Gastroesophageal sphincter (tissue), 4 donors: ENCODE results near the gene RNF41. TPM values are rescaled to one million over a fixed set of nuclear protein-coding genes. Genes with fewer than 3 reads are reported as not detected.

Experiments
- ATAC-seq: fragments of 150-250 bp; one replicate; pipeline ENCODE4 v1.9.1; 2016; ENCODE audit warnings: mild to moderate bottlenecking, moderate library complexity
- H3K27ac ChIP-seq, 4 donors: fragments of 200-600 bp; sonication (generic) in 3 of 4; 1 replicate in 3 of 4; 2 replicates in 1 of 4; pipeline ENCODE4 v1.5.1; 2016 to 2019
- H3K27me3 ChIP-seq: fragments of 200-600 bp; sonication (generic); one replicate; pipeline ENCODE4 v1.5.1; 2019
- H3K36me3 ChIP-seq, 2 donors: fragments of 200-600 bp; sonication (generic); one replicate each; pipeline ENCODE4 v1.5.1; 2019; ENCODE audit warnings: control low read depth in 1 of 2
- H3K4me1 ChIP-seq, 3 donors: fragments of 200-600 bp; sonication (generic); 1 replicate in 2 of 3; 2 replicates in 1 of 3; pipeline ENCODE4 v1.5.1; 2016 to 2019; ENCODE audit warnings: control low read depth in 2 of 3
- H3K4me3 ChIP-seq, 2 donors: fragments of 200-600 bp; sonication (generic); one replicate each; pipeline ENCODE4 v1.5.1; 2019; ENCODE audit warnings: mild to moderate bottlenecking in 1 of 2, moderate library complexity in 1 of 2
- H3K9me3 ChIP-seq, 3 donors: fragments of 200-600 bp; sonication (generic); one replicate each; pipeline ENCODE4 v1.5.1; 2017 to 2019; ENCODE audit warnings: control low read depth in 2 of 3
- EP300 ChIP-seq: sonication (generic); formaldehyde crosslinking; IDR thresholded peaks from one replicate; pipeline ENCODE4 v1.6.1; 2017; ENCODE audit warnings: antibody characterized with exemption, mild to moderate bottlenecking
- POLR2A ChIP-seq, 2 donors: fragments of 450-650 bp; IDR thresholded peaks; one replicate each; pipeline ENCODE4 v1.6.1; 2017; ENCODE audit warnings: antibody characterized with exemption in 2 of 2, mild to moderate bottlenecking in 2 of 2, moderate library complexity in 1 of 2
- POLR2AphosphoS5 ChIP-seq: sonication (generic); formaldehyde crosslinking; IDR thresholded peaks from one replicate; pipeline ENCODE4 v1.6.1; 2017; ENCODE audit warnings: antibody characterized with exemption
- WGBS, 2 donors: methylation state at CpG; one replicate each; pipeline ENCODE4 v1.1.5; 2018; ENCODE audit warnings: low coverage in 1 of 2; 5-methylcytosine and 5-hydroxymethylcytosine counted together
- total RNA-seq, 4 donors: library from RNA; depleted of rRNA; stranded (reverse); fragments of >200 nt; gene quantifications; one replicate each; pipeline ENCODE4 v1.1.0, GENCODE V29; 2016
- TF ChIP-seq, protein P1 (sequence below), 4 experiments: fragments of 200-600 bp in 2 of 4; fragments of 450-650 bp in 2 of 4; sonication (generic) in 1 of 4; IDR thresholded peaks; one replicate each; pipeline ENCODE4 v1.5.1; 2017 to 2019; ENCODE audit warnings: antibody characterized with exemption in 4 of 4, mild to moderate bottlenecking in 2 of 4, moderate library complexity in 2 of 4

RNF41 gene
- total RNA-seq, 4 donors from 2014 or later = 63.7 to 119 (median 102) TPM

- peak overlapping the region in 3 of 4 donors; percentile 75 to 96 (median 93) for H3K27ac ChIP-seq
- ATAC-seq = no peak
- 65 to 71% methylated on average over 7 to 9 of the region's 17 CpGs for WGBS, 2 donors
- peaks cover 0 to 99% of the 10 kb centered on the region in 2 donors for H3K36me3 ChIP-seq
- TF ChIP-seq, protein P1, sequence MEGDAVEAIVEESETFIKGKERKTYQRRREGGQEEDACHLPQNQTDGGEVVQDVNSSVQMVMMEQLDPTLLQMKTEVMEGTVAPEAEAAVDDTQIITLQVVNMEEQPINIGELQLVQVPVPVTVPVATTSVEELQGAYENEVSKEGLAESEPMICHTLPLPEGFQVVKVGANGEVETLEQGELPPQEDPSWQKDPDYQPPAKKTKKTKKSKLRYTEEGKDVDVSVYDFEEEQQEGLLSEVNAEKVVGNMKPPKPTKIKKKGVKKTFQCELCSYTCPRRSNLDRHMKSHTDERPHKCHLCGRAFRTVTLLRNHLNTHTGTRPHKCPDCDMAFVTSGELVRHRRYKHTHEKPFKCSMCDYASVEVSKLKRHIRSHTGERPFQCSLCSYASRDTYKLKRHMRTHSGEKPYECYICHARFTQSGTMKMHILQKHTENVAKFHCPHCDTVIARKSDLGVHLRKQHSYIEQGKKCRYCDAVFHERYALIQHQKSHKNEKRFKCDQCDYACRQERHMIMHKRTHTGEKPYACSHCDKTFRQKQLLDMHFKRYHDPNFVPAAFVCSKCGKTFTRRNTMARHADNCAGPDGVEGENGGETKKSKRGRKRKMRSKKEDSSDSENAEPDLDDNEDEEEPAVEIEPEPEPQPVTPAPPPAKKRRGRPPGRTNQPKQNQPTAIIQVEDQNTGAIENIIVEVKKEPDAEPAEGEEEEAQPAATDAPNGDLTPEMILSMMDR (IDR thresholded peaks at IDR 0.05) = no peak
- TF ChIP-seq POLR2A (IDR thresholded peaks at IDR 0.05) (no peak), POLR2AphosphoS5 (peak; percentile 47)
- H3K27me3 ChIP-seq = no peaks in the 10 kb centered on the region
- no peaks in the 10 kb centered on the region for H3K9me3 ChIP-seq
- H3K4me1 ChIP-seq = peaks cover 0 to 59% (median 18%) of the 10 kb centered on the region in 3 donors
- H3K4me3 ChIP-seq = no peak overlapping the region
Measured at GRCh38 chr12:56164345-56164729, 57.4 kb downstream of the RNF41 start.

- no peak overlapping the region for H3K4me3 ChIP-seq
- peaks cover 0 to 60% (median 18%) of the 10 kb centered on the region in 3 donors for H3K4me1 ChIP-seq
- peaks cover 0 to 93% of the 10 kb centered on the region in 2 donors for H3K36me3 ChIP-seq
- H3K27ac ChIP-seq = peak overlapping the region in 3 of 4 donors; percentile 75 to 96 (median 93)
- no peak for TF ChIP-seq POLR2AphosphoS5
- peak in 1 of 2 donors; percentile 14 for TF ChIP-seq POLR2A (IDR thresholded peaks at IDR 0.05)
- ATAC-seq = no peak
- no peaks in the 10 kb centered on the region for H3K9me3 ChIP-seq
- 41 to 65% methylated on average over 8 to 9 of the region's 11 CpGs for WGBS, 2 donors
- no peaks in the 10 kb centered on the region for H3K27me3 ChIP-seq
Measured at GRCh38 chr12:56163533-56164344, 58.0 kb downstream of the RNF41 start.

- Histone ChIP-seq H3K9me3 (no peaks in the 10 kb centered on the region), H3K27ac (peak overlapping the region; percentile 78 to 99 (median 94)), H3K27me3 (no peaks in the 10 kb centered on the region), H3K36me3 (peaks cover 0 to 83% of the 10 kb centered on the region in 2 donors), H3K4me1 (peaks cover 0 to 60% (median 18%) of the 10 kb centered on the region in 3 donors), H3K4me3 (no peak overlapping the region)
- no peak for ATAC-seq
- 21 to 24% methylated on average over 7 to 11 of the region's 11 CpGs for WGBS, 2 donors
- TF ChIP-seq POLR2AphosphoS5 = peak; percentile 64
- no peak for TF ChIP-seq POLR2A (IDR thresholded peaks at IDR 0.05)
Measured at GRCh38 chr12:56162468-56163290, 59.0 kb downstream of the RNF41 start.

DNA sequence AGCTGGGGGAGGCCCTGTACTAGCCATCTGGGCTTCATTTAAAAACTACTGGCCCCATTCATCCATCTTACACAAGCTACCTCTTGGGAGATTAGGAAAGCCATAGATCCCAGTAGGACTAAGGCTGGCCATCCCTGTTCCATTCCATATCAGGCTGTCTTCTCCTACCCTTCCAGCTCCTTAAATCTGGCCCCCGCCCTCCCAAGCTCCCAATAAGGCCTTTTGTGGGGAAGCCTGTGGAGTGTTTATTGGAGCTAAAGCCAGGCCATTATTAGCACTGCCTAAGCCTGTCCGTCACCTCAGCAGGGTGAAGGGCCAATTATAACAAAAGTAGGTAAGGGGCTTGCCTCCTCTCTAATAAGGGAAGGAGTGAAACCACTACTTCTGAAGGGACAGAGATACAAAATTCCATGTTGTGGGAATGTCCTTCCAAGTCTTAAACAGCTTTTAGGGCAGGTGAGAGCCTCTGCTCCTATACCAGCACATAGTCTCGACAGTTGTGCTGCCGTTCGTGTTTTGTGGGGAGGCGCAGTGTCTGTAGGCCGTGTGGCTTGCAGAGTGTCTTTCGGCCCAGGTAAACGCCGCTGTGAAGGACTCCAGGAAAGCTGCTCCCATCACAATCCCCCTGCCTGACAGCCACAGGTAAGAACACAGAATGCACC lies 59.9 kb downstream of the RNF41 start:
- peaks cover 0 to 74% of the 10 kb centered on the region in 2 donors for H3K36me3 ChIP-seq
- no peak for ATAC-seq
- H3K27me3 ChIP-seq = no peaks in the 10 kb centered on the region
- WGBS, 2 donors = 57 to 58% methylated on average over 1 to 5 of the region's 10 CpGs
- peaks cover 0 to 69% (median 18%) of the 10 kb centered on the region in 3 donors for H3K4me1 ChIP-seq
- no peaks in the 10 kb centered on the region for H3K9me3 ChIP-seq
- peak overlapping the region; percentile 71 to 82 for H3K4me3 ChIP-seq
- H3K27ac ChIP-seq = peak overlapping the region; percentile 93 to 99 (median 98)
- TF ChIP-seq, protein P1 (IDR thresholded peaks at IDR 0.05) = no peak
- TF ChIP-seq POLR2AphosphoS5 = peak; percentile 19
- peak in 1 of 2 donors; percentile 5 for TF ChIP-seq POLR2A (IDR thresholded peaks at IDR 0.05)

DNA sequence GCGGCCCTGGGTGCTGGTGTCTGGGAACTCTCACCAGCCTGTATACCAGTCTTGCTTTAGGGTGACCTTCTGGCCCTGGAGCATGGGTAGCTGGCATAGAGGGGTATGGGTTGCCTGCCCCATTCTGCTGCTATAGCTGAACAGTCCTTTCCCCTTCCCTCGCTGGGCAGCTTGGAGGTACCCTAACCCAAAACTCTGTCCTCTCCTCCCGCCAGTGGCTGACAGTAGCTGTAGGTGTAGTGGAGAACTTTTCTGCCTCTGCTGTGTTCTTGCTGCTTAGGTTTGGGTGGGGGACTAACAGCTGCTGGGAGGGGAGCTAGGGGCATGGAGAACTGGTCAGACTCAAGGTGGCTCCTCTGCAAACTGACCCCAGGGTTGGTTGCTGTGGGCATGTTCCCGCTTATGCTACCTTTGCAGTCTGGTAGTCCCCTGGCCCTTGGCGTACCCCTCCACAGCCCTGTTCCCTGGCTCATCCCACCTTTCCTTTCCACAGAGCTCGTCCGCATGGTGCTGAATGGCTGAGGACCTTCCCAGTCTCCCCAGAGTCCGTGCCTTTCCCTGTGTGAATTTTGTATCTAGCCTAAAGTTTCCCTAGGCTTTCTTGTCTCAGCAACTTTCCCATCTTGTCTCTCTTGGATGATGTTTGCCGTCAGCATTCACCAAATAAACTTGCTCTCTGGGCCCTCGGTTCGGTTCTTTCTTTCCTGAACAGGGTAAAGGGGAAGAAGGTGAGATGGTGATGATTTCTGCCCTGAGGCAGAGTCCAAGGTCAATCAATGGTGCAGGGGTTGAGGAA lies 60.6 kb downstream of the RNF41 start:
- Histone ChIP-seq H3K4me3 (peak overlapping the region; percentile 71 to 82), H3K9me3 (no peaks in the 10 kb centered on the region), H3K36me3 (peaks cover 0 to 67% of the 10 kb centered on the region in 2 donors), H3K27ac (peak overlapping the region; percentile 93 to 99 (median 98)), H3K27me3 (no peaks in the 10 kb centered on the region), H3K4me1 (peaks cover 0 to 76% (median 18%) of the 10 kb centered on the region in 3 donors)
- TF ChIP-seq POLR2A (IDR thresholded peaks at IDR 0.05) = peak in 1 of 2 donors; percentile 2
- TF ChIP-seq EP300 = no peak
- TF ChIP-seq, protein P1 (IDR thresholded peaks at IDR 0.05) = no peak
- no peak for TF ChIP-seq POLR2AphosphoS5
- 31 to 33% methylated on average over 8 to 10 of the region's 11 CpGs for WGBS, 2 donors
- no peak for ATAC-seq
